ENCODE measurements around the gene CTBP2.
A peak's percentile ranks its signal among the peaks of the same experiment; 100 is the strongest.
"Not testable (repeated sequence)": the region's sequence is repeated elsewhere in the genome, so short reads cannot be mapped to it uniquely, and the experiment has no call there.

Gene CTBP2

GRCh38 chr10:125160856-125161706, 718 bp upstream of the CTBP2 start:
- peak in 9 of 10 donors; percentile 53 to 95 (median 65) for DNase-seq
- intact Hi-C loops (cut with DNase I), result loop anchor here (2.0 kb wide), 1 partner anchor 100 kb away; no protein-coding TSS in a partner anchor

- intact Hi-C loops (cut with DNase I), result loop anchor here (5.0 kb wide), 2 partner anchors 167 to 242 kb away; no protein-coding TSS in a partner anchor
- peak in 3 of 10 donors; percentile 29 to 69 (median 44) for DNase-seq
Measured at GRCh38 chr10:125159486-125159931, 854 bp downstream of the CTBP2 start.

GRCh38 chr10:125158601-125159485, 1.5 kb downstream of the CTBP2 start:
- intact Hi-C loops (cut with DNase I), result loop anchor here (5.0 kb wide), 2 partner anchors 167 to 242 kb away; no protein-coding TSS in a partner anchor

GRCh38 chr10:125158275-125158600, 2.1 kb downstream of the CTBP2 start:
- DNase-seq, result no peak
- intact Hi-C loops (cut with DNase I), result loop anchor here (5.0 kb wide), 2 partner anchors 166 to 241 kb away; no protein-coding TSS in a partner anchor

More at GRCh38 chr10:125158601-125159485, 1.5 kb downstream of the CTBP2 start:
- peak in 6 of 10 donors; percentile 48 to 93 (median 62) for DNase-seq

- intact Hi-C loops (cut with DNase I), result loop anchor here (5.0 kb wide), 2 partner anchors 165 to 240 kb away; no protein-coding TSS in a partner anchor
- no peak for DNase-seq
Measured at GRCh38 chr10:125157505-125157904, 2.9 kb downstream of the CTBP2 start.

GRCh38 chr10:125156739-125157480, 3.5 kb downstream of the CTBP2 start:
- no peak for DNase-seq
- intact Hi-C loops (cut with DNase I), result loop anchor here (5.0 kb wide), 2 partner anchors 165 to 240 kb away; no protein-coding TSS in a partner anchor

- intact Hi-C loops (cut with DNase I), result loop anchor here (5.0 kb wide), 2 partner anchors 164 to 239 kb away; no protein-coding TSS in a partner anchor
- no peak for DNase-seq
Measured at GRCh38 chr10:125156196-125156595, 4.2 kb downstream of the CTBP2 start.

- intact Hi-C loops (cut with DNase I), result loop anchor here (5.0 kb wide), 2 partner anchors 163 to 238 kb away; no protein-coding TSS in a partner anchor
- DNase-seq, result no peak
Measured at GRCh38 chr10:125155101-125155500, 5.3 kb downstream of the CTBP2 start.

GRCh38 chr10:125154529-125154928, 5.8 kb downstream of the CTBP2 start:
- DNase-seq, result no peak
- intact Hi-C loops (cut with DNase I), result no loop called here

GRCh38 chr10:125153703-125154490, 6.5 kb downstream of the CTBP2 start:
- DNase-seq, result no peak
- intact Hi-C loops (cut with DNase I), result no loop called here

- intact Hi-C loops (cut with DNase I), result no loop called here
- peak; percentile 55 to 95 (median 72) for DNase-seq
Measured at GRCh38 chr10:125152450-125153368, 7.7 kb downstream of the CTBP2 start.

- intact Hi-C loops (cut with DNase I), result no loop called here
- peak in 1 of 10 donors; percentile 86 for DNase-seq
Measured at GRCh38 chr10:125151553-125152449, 8.6 kb downstream of the CTBP2 start.

- DNase-seq, result no peak
- intact Hi-C loops (cut with DNase I), result no loop called here
Measured at GRCh38 chr10:125151170-125151552, 9.2 kb downstream of the CTBP2 start.

GRCh38 chr10:125150376-125151083, 9.8 kb downstream of the CTBP2 start:
- DNase-seq, result peak in 1 of 10 donors; percentile 47
- intact Hi-C loops (cut with DNase I), result not testable (repeated sequence)

GRCh38 chr10:125149680-125150047, 10.7 kb downstream of the CTBP2 start:
- intact Hi-C loops (cut with DNase I), result loop anchor here (5.0 kb wide), 2 partner anchors 87 to 152 kb away; no protein-coding TSS in a partner anchor
- DNase-seq, result peak in 1 of 10 donors; percentile 32

- intact Hi-C loops (cut with DNase I), result loop anchor here (5.0 kb wide), 2 partner anchors 87 to 152 kb away; no protein-coding TSS in a partner anchor
- DNase-seq, result peak in 1 of 10 donors; percentile 63
Measured at GRCh38 chr10:125149036-125149679, 11.2 kb downstream of the CTBP2 start.
